ENCODE data around the gene RHBDL3.

DNA sequence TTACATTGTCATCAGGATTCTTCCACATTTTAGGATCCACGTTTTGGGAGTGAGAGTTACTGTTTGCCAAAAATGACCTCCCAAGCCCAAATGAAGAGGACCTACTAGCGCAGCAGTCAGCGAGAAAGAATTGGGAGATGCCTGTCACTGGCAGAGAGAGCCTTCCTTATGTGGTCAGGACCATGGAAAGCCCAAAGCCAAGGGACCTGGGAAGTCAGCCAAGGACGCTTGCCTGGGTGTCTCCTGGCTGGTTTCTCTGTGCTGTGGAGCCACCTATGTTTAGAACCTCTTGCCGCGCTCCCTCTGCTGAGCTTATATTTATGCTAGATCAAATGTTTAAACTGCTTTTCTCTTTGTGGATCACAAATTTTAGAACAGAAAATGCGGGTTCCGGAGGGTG is 24.9 kb upstream of the RHBDL3 start:
- TF ChIP-seq, protein P1, sequence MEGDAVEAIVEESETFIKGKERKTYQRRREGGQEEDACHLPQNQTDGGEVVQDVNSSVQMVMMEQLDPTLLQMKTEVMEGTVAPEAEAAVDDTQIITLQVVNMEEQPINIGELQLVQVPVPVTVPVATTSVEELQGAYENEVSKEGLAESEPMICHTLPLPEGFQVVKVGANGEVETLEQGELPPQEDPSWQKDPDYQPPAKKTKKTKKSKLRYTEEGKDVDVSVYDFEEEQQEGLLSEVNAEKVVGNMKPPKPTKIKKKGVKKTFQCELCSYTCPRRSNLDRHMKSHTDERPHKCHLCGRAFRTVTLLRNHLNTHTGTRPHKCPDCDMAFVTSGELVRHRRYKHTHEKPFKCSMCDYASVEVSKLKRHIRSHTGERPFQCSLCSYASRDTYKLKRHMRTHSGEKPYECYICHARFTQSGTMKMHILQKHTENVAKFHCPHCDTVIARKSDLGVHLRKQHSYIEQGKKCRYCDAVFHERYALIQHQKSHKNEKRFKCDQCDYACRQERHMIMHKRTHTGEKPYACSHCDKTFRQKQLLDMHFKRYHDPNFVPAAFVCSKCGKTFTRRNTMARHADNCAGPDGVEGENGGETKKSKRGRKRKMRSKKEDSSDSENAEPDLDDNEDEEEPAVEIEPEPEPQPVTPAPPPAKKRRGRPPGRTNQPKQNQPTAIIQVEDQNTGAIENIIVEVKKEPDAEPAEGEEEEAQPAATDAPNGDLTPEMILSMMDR (IDR thresholded peaks at IDR 0.05; ENCODE audit: poor library complexity, severe bottlenecking) = no peak
- TF ChIP-seq EZH2 (IDR thresholded peaks at IDR 0.05; ENCODE audit: borderline replicate concordance, insufficient read depth, low read length, poor library complexity, severe bottlenecking) (no peak), TAF1 (IDR thresholded peaks at IDR 0.05; ENCODE audit: low read depth) (no peak), MXI1 (conservative IDR thresholded peaks at IDR 0.05; ENCODE audit: poor library complexity, severe bottlenecking) (no peak)
